H1 (cell line): ENCODE results near the gene EMX2. TPM values are rescaled to one million over a fixed set of nuclear protein-coding genes. Genes with fewer than 3 reads are reported as not detected.

ENCODE experiments used
- ASH2L ChIP-seq: fragments of 200-600, 300-600 bp; sonication (generic); IDR thresholded peaks from one replicate; pipeline ENCODE4 v1.7.1; 2017; ENCODE audit warnings: low read length
- ATF2 ChIP-seq: IDR thresholded peaks from 2 replicates; pipeline ENCODE4 v1.6.1; 2012; ENCODE audit warnings: low read length, inconsistent platforms
- E2F6 ChIP-seq: IDR thresholded peaks from 2 replicates; pipeline ENCODE4 v1.6.1; 2012; ENCODE audit warnings: inconsistent platforms
- NANOG ChIP-seq: IDR thresholded peaks from 2 replicates; pipeline ENCODE4 v1.6.1; 2011; ENCODE audit warnings: low read length, low read depth, mild to moderate bottlenecking, inconsistent platforms; ENCODE audit not compliant: insufficient read depth, poor library complexity, severe bottlenecking
- SRF ChIP-seq: IDR thresholded peaks from 2 replicates; pipeline ENCODE4 v1.6.1; 2011; ENCODE audit warnings: mild to moderate bottlenecking, low read depth, low read length, moderate library complexity
- TBP ChIP-seq: IDR thresholded peaks from 2 replicates; pipeline ENCODE4 v1.6.1; 2011; ENCODE audit warnings: low read depth, low read length, improper control_type of control experiment
- ZNF274 ChIP-seq: IDR thresholded peaks from 2 replicates; pipeline ENCODE4 v1.7.0; 2012; ENCODE audit warnings: low read length, borderline replicate concordance; ENCODE audit errors: extremely low read depth
- polyA plus RNA-seq, 7 experiments: library from polyadenylated mRNA; depleted of rRNA in 3 of 7; stranded (reverse) in 5 of 7; unstranded in 2 of 7; fragments of >200 nt in 5 of 7; fragments of 200-250 nt in 2 of 7; gene quantifications; 1 replicate in 5 of 7; 2 replicates in 1 of 7; 4 replicates in 1 of 7; pipeline versions ENCODE4 v1.2.1 to v1.2.3, GENCODE V29; 2011 to 2013; ENCODE audit warnings: missing spikeins in 2 of 7, mixed read lengths in 2 of 7
- total RNA-seq: library from RNA; stranded (reverse); fragmentation: NEBNext Ultra II Directional; extraction: Animal tissue kit (Norgen Biotek cat#: 25700); gene quantifications from 2 replicates; pipeline ENCODE4 v1.2.1, GENCODE V29; 2021

The EMX2 gene
- total and polyA plus RNA-seq, 2 of the 8 experiments (the other 6 are each of a cell fraction or from before 2014, with no cell fraction given), result not detected

- TF ChIP-seq ATF2, result no peak
- TF ChIP-seq E2F6, result no peak
- no peak for TF ChIP-seq SRF
- no peak for TF ChIP-seq TBP
- no peak for TF ChIP-seq ASH2L
- no peak for TF ChIP-seq NANOG
- no peak for TF ChIP-seq ZNF274
Observed at GRCh38 chr10:117570880-117571279, 28.3 kb downstream of the EMX2 start (continued).
